Activated CD4-positive, alpha-beta T cell treated with anti-CD3 and anti-CD28 coated beads, Interleukin-2, amount 50 U/mL, for 4 hours (primary cell): ENCODE data around the gene C10orf90.

ENCODE experiments used
- DNase-seq, 2 experiments: peaks; one replicate each; pipeline ENCODE4 v3.0.0-alpha.2; 2020

The C10orf90 gene

GRCh38 chr10:126536656-126537055 is 133.8 kb downstream of the C10orf90 start:
- DNase-seq = no peak

GRCh38 chr10:126536148-126536547 is 134.3 kb downstream of the C10orf90 start:
- DNase-seq = no peak

GRCh38 chr10:126533644-126534043 is 136.8 kb downstream of the C10orf90 start:
- DNase-seq = no peak

- no peak for DNase-seq
These were observed 142.1 kb downstream of the C10orf90 start for GRCh38 chr10:126528315-126528835.

- no peak for DNase-seq
These were observed 142.7 kb downstream of the C10orf90 start for GRCh38 chr10:126527645-126528314.

GRCh38 chr10:126525326-126525725 is 145.2 kb downstream of the C10orf90 start:
- DNase-seq = no peak

- DNase-seq = no peak
These were observed 146.0 kb downstream of the C10orf90 start for GRCh38 chr10:126524526-126524925.

- no peak for DNase-seq
These were observed 147.4 kb downstream of the C10orf90 start for GRCh38 chr10:126523071-126523470.

- no peak for DNase-seq
These were observed 149.1 kb downstream of the C10orf90 start for GRCh38 chr10:126521399-126521798.

- no peak for DNase-seq
These were observed 149.7 kb downstream of the C10orf90 start for GRCh38 chr10:126520751-126521317.

- DNase-seq = no peak
These were observed 150.5 kb downstream of the C10orf90 start for GRCh38 chr10:126519992-126520391.

- DNase-seq = no peak
These were observed 151.3 kb downstream of the C10orf90 start for GRCh38 chr10:126519185-126519584.

GRCh38 chr10:126518218-126519080 is 152.0 kb downstream of the C10orf90 start:
- no peak for DNase-seq

- DNase-seq = no peak
These were observed 154.0 kb downstream of the C10orf90 start for GRCh38 chr10:126516515-126516914.

- DNase-seq = no peak
These were observed 158.5 kb downstream of the C10orf90 start for GRCh38 chr10:126511917-126512479.

- no peak for DNase-seq
These were observed 161.3 kb downstream of the C10orf90 start for GRCh38 chr10:126509182-126509581.

- no peak for DNase-seq
These were observed 161.9 kb downstream of the C10orf90 start for GRCh38 chr10:126508535-126509040.

GRCh38 chr10:126504761-126505112 is 165.8 kb downstream of the C10orf90 start:
- no peak for DNase-seq

GRCh38 chr10:126504063-126504760 is 166.3 kb downstream of the C10orf90 start:
- no peak for DNase-seq

- no peak for DNase-seq
These were observed 167.0 kb downstream of the C10orf90 start for GRCh38 chr10:126503392-126504062.

- no peak for DNase-seq
These were observed 168.1 kb downstream of the C10orf90 start for GRCh38 chr10:126502441-126502840.

- DNase-seq = no peak
These were observed 168.7 kb downstream of the C10orf90 start for GRCh38 chr10:126501828-126502227.
